Adrenal gland (tissue), 12 donors: ENCODE results near the gene RBM17. TPM values are rescaled to one million over a fixed set of nuclear protein-coding genes. Genes with fewer than 3 reads are reported as not detected.

Experiments used
- DNase-seq, 7 donors: peaks; one replicate each; pipeline ENCODE4 v3.0.0-alpha.2; 2019 to 2020
- H3K27ac ChIP-seq, 5 donors: fragments of 200-600 bp; sonication (generic) in 4 of 5; 1 replicate in 3 of 5; 2 replicates in 2 of 5; pipeline versions ENCODE4 v1.5.1 to v1.8.0; 2016 to 2020; ENCODE audit warnings: mild to moderate bottlenecking in 1 of 5
- H3K27me3 ChIP-seq: fragments of 200-600 bp; 2 replicates; pipeline ENCODE4 v1.8.0; 2021
- H3K36me3 ChIP-seq, 2 donors: fragments of 200-600 bp; replicated peaks in 1 of 2; 1 replicate in 1 of 2; 2 replicates in 1 of 2; pipeline versions ENCODE4 v1.5.1 to v1.8.0; 2018 to 2022
- H3K4me1 ChIP-seq, 2 donors: fragments of 200-600 bp; replicated peaks in 1 of 2; 1 replicate in 1 of 2; 2 replicates in 1 of 2; pipeline versions ENCODE4 v1.5.1 to v1.8.0; 2018 to 2021
- H3K4me3 ChIP-seq, 4 donors: fragments of 200-600 bp; sonication (generic) in 3 of 4; one replicate each; pipeline ENCODE4 v1.5.1; 2016 to 2018
- H3K9me3 ChIP-seq, 3 donors: fragments of 200-600 bp; sonication (generic) in 1 of 3; replicated peaks in 1 of 3; 1 replicate in 2 of 3; 2 replicates in 1 of 3; pipeline versions ENCODE4 v1.5.1 to v1.8.0; 2016 to 2021
- POLR2A ChIP-seq, 2 donors: fragments of 450-650 bp; IDR thresholded peaks; one replicate each; pipeline ENCODE4 v1.6.1; 2017; ENCODE audit warnings: antibody characterized with exemption in 2 of 2, mild to moderate bottlenecking in 2 of 2, moderate library complexity in 1 of 2
- WGBS, 4 donors: extraction: QIAGEN DNeasy Blood & Tissue Kit in 2 of 4; methylation state at CpG; one replicate each; pipeline versions ENCODE4 v1.1.5 to v1.1.7; 2013 to 2017; 5-methylcytosine and 5-hydroxymethylcytosine counted together
- intact Hi-C, 2 donors: fragments of 100-400 bp; cut with DNase I; formaldehyde crosslinking; loops; one replicate each; pipeline versions ENCODE4 v1.14.1 to v1.15.0; 2022 to 2023
- polyA plus RNA-seq, 3 donors: library from polyadenylated mRNA; stranded (reverse); fragments of 200-250 nt in 2 of 3; fragments of 350-450 nt in 1 of 3; fragmentation: Illumina TruSeq in 1 of 3; extraction: RNeasy Lipid Tissue Mini Kit (QIAGEN cat#74804) in 1 of 3; gene quantifications; one replicate each; pipeline ENCODE4 v1.2.3, GENCODE V29; 2013 to 2014
- total RNA-seq, 9 donors: library from RNA; depleted of rRNA in 4 of 9; stranded (reverse); fragments of >200 nt in 4 of 9; fragments of 120-200 nt in 1 of 9; fragmentation: NEBNext Ultra II Directional in 1 of 9; extraction: Animal tissue kit (Norgen Biotek cat#: 25700) in 1 of 9; gene quantifications; one replicate each; pipeline versions ENCODE4 v1.1.0 to v1.2.4, GENCODE V29; 2013 to 2023
- TF ChIP-seq, protein P1 (sequence below), 6 experiments: fragments of 450-650 bp in 4 of 6; fragments of 200-600 bp in 2 of 6; sonication (generic) in 1 of 6; IDR thresholded peaks; 1 replicate in 5 of 6; 2 replicates in 1 of 6; pipeline versions ENCODE4 v1.5.1 to v1.8.0; 2016 to 2021; ENCODE audit warnings: antibody characterized with exemption in 6 of 6, mild to moderate bottlenecking in 2 of 6, moderate library complexity in 1 of 6
- donor health status: healthy with polysubstance abuse.
- donor health status: Bipolar disorder and iron deficiency.
- donor health status: DM: yes; HTN: yes; CAD: no.
- donor health status: DM: no; HTN: no; CAD: no.
- donor health status: DM: no; HTN: no; CAD: no.
- donor health status: DM: yes; HTN: yes; CAD: no.

Gene RBM17
- total and polyA plus RNA-seq, 12 donors, result 31.9 to 123 (median 66.0) TPM

GRCh38 chr10:6046773-6047611 lies 41.8 kb upstream of the RBM17 start:
- WGBS, 4 donors, result 78 to 80% (median 79%) methylated on average over 13 to 14 of the region's 14 CpGs
- Histone ChIP-seq H3K9me3 (no peaks in the 10 kb centered on the region), H3K4me1 (peaks cover 0 to 12% of the 10 kb centered on the region in 2 donors), H3K27me3 (no peaks in the 10 kb centered on the region), H3K4me3 (no peak overlapping the region), H3K27ac (no peak overlapping the region), H3K36me3 (no peaks in the 10 kb centered on the region)
- intact Hi-C loops, result no loop called here
- peak in 1 of 7 donors; percentile 24 for DNase-seq
- no peak for TF ChIP-seq POLR2A (IDR thresholded peaks at IDR 0.05)
- TF ChIP-seq, protein P1, sequence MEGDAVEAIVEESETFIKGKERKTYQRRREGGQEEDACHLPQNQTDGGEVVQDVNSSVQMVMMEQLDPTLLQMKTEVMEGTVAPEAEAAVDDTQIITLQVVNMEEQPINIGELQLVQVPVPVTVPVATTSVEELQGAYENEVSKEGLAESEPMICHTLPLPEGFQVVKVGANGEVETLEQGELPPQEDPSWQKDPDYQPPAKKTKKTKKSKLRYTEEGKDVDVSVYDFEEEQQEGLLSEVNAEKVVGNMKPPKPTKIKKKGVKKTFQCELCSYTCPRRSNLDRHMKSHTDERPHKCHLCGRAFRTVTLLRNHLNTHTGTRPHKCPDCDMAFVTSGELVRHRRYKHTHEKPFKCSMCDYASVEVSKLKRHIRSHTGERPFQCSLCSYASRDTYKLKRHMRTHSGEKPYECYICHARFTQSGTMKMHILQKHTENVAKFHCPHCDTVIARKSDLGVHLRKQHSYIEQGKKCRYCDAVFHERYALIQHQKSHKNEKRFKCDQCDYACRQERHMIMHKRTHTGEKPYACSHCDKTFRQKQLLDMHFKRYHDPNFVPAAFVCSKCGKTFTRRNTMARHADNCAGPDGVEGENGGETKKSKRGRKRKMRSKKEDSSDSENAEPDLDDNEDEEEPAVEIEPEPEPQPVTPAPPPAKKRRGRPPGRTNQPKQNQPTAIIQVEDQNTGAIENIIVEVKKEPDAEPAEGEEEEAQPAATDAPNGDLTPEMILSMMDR (IDR thresholded peaks at IDR 0.05), result no peak

GRCh38 chr10:6047847-6048246 lies 41.0 kb upstream of the RBM17 start:
- Histone ChIP-seq H3K9me3 (no peaks in the 10 kb centered on the region), H3K4me3 (no peak overlapping the region), H3K27me3 (no peaks in the 10 kb centered on the region), H3K36me3 (no peaks in the 10 kb centered on the region), H3K4me1 (peaks cover 3 to 12% of the 10 kb centered on the region in 2 donors), H3K27ac (no peak overlapping the region)
- no peak for TF ChIP-seq POLR2A (IDR thresholded peaks at IDR 0.05)
- TF ChIP-seq, protein P1 (IDR thresholded peaks at IDR 0.05), result no peak
- DNase-seq, result peak in 1 of 7 donors; percentile 39
- intact Hi-C loops, result no loop called here
- WGBS, 4 donors, result 82 to 87% (median 85%) methylated on average over 7 of the region's 7 CpGs

GRCh38 chr10:6048281-6049030 lies 40.4 kb upstream of the RBM17 start:
- H3K4me1 ChIP-seq, result peaks cover 5 to 12% of the 10 kb centered on the region in 2 donors
- 89 to 94% (median 92%) methylated on average over 7 of the region's 7 CpGs for WGBS, 4 donors
- no peak overlapping the region for H3K4me3 ChIP-seq
- H3K27ac ChIP-seq, result no peak overlapping the region
- no peaks in the 10 kb centered on the region for H3K36me3 ChIP-seq
- H3K9me3 ChIP-seq, result no peaks in the 10 kb centered on the region
- intact Hi-C loops, result no loop called here
- TF ChIP-seq, protein P1 (IDR thresholded peaks at IDR 0.05), result no peak
- TF ChIP-seq POLR2A (IDR thresholded peaks at IDR 0.05), result no peak
- H3K27me3 ChIP-seq, result no peaks in the 10 kb centered on the region
- DNase-seq, result no peak

- no peaks in the 10 kb centered on the region for H3K9me3 ChIP-seq
- TF ChIP-seq, protein P1 (IDR thresholded peaks at IDR 0.05), result no peak
- TF ChIP-seq POLR2A (IDR thresholded peaks at IDR 0.05), result no peak
- no peak overlapping the region for H3K4me3 ChIP-seq
- H3K36me3 ChIP-seq, result no peaks in the 10 kb centered on the region
- WGBS, 4 donors, result 87 to 100% (median 91%) methylated on average over 2 of the region's 2 CpGs
- intact Hi-C loops, result no loop called here
- no peak overlapping the region for H3K27ac ChIP-seq
- peaks cover 5 to 12% of the 10 kb centered on the region in 2 donors for H3K4me1 ChIP-seq
- DNase-seq, result no peak
- H3K27me3 ChIP-seq, result no peaks in the 10 kb centered on the region
Observed at GRCh38 chr10:6049031-6049400, 39.8 kb upstream of the RBM17 start.
